SK-N-SH treated with all-trans-retinoic acid at 6 μM for 48 hours (cell line): ENCODE data around the gene KHDRBS1.
"Not testable (repeated sequence)": the region's sequence is repeated elsewhere in the genome, so short reads cannot be mapped to it uniquely, and the experiment has no call there.

Experiments
- ATAC-seq: fragments of 200-7000 bp; cut with Tn5 transposase; 3 replicates; pipeline ENCODE4 v1.9.1; 2020; ENCODE audit warnings: mild to moderate bottlenecking, moderate library complexity
- BACH2 ChIP-seq: fragments of 250-450 bp; sonication (Bioruptor Pico); IDR thresholded peaks from 2 replicates; pipeline ENCODE4 v1.9.0; 2021; ENCODE audit warnings: mild to moderate bottlenecking, borderline replicate concordance
- CSDC2 ChIP-seq: fragments of 250-450 bp; sonication (Bioruptor Pico); IDR thresholded peaks from 2 replicates; pipeline ENCODE4 v1.5.0; 2020; ENCODE audit warnings: mild to moderate bottlenecking, moderate library complexity
- ESRRG ChIP-seq: fragments of 250-450 bp; sonication (Bioruptor Pico); IDR thresholded peaks from 2 replicates; pipeline ENCODE4 v1.6.1; 2021; ENCODE audit warnings: mild to moderate bottlenecking
- GLIS3 ChIP-seq: fragments of 250-450 bp; sonication (Bioruptor Pico); IDR thresholded peaks from 2 replicates; pipeline ENCODE4 v1.5.0; 2020; ENCODE audit warnings: mild to moderate bottlenecking, moderate library complexity
- ISL1 ChIP-seq: fragments of 250-450 bp; sonication (Bioruptor Pico); IDR thresholded peaks from 2 replicates; pipeline ENCODE4 v2.1.2; 2022; ENCODE audit warnings: mild to moderate bottlenecking, moderate library complexity
- OSR1 ChIP-seq: fragments of 250-450 bp; sonication (Bioruptor Pico); IDR thresholded peaks from 2 replicates; pipeline ENCODE4 v1.8.0; 2022; ENCODE audit warnings: moderate library complexity, mild to moderate bottlenecking, inconsistent platforms
- PPARA ChIP-seq: fragments of 250-450 bp; sonication (Bioruptor Pico); IDR thresholded peaks from 2 replicates; pipeline ENCODE4 v1.5.0; 2020; ENCODE audit warnings: mild to moderate bottlenecking, borderline replicate concordance
- RARB ChIP-seq: fragments of 250-450 bp; sonication (Bioruptor Pico); IDR thresholded peaks from 2 replicates; pipeline ENCODE4 v1.8.0; 2021; ENCODE audit warnings: mild to moderate bottlenecking, moderate library complexity
- SNAI2 ChIP-seq: fragments of 250-450 bp; sonication (Bioruptor Pico); IDR thresholded peaks from 2 replicates; pipeline ENCODE4 v1.5.0; 2020; ENCODE audit warnings: mild to moderate bottlenecking, moderate library complexity
- TCF4 ChIP-seq: fragments of 250-450 bp; sonication (Bioruptor Pico); IDR thresholded peaks from 2 replicates; pipeline ENCODE4 v1.8.0; 2021; ENCODE audit warnings: mild to moderate bottlenecking, moderate library complexity, borderline replicate concordance
- TOX ChIP-seq: fragments of 250-450 bp; sonication (Bioruptor Pico); IDR thresholded peaks from 2 replicates; pipeline ENCODE4 v1.8.0; 2021; ENCODE audit warnings: mild to moderate bottlenecking, moderate library complexity, borderline replicate concordance
- ZC3H10 ChIP-seq: fragments of 250-450 bp; sonication (Bioruptor Pico); IDR thresholded peaks from 2 replicates; pipeline ENCODE4 v1.5.1; 2021; ENCODE audit warnings: mild to moderate bottlenecking, moderate library complexity
- ZFP30 ChIP-seq: fragments of 450-650 bp; formaldehyde crosslinking; IDR thresholded peaks from 2 replicates; pipeline ENCODE4 v1.5.0; 2022; ENCODE audit warnings: mild to moderate bottlenecking, moderate library complexity
- ZNF565 ChIP-seq: fragments of 450-650 bp; formaldehyde crosslinking; conservative IDR thresholded peaks from 2 replicates; pipeline ENCODE4 v1.5.0; 2020; ENCODE audit warnings: low read depth, mild to moderate bottlenecking, moderate library complexity
- ZNF70 ChIP-seq: fragments of 450-650 bp; formaldehyde crosslinking; IDR thresholded peaks from 2 replicates; pipeline ENCODE4 v1.5.0; 2020; ENCODE audit warnings: mild to moderate bottlenecking, moderate library complexity
- ZNF8 ChIP-seq: fragments of 450-650 bp; formaldehyde crosslinking; IDR thresholded peaks from 2 replicates; pipeline ENCODE4 v1.5.0; 2020; ENCODE audit warnings: mild to moderate bottlenecking, moderate library complexity
- TF ChIP-seq, protein P1 (sequence below): fragments of 250-450 bp; sonication (Bioruptor Pico); IDR thresholded peaks from 2 replicates; pipeline ENCODE4 v1.8.0; 2020; ENCODE audit warnings: mild to moderate bottlenecking, moderate library complexity, borderline replicate concordance
- TF ChIP-seq, protein P2 (sequence below): fragments of 250-450 bp; sonication (Bioruptor Pico); IDR thresholded peaks from 2 replicates; pipeline ENCODE4 v1.5.1; 2020; ENCODE audit warnings: low read depth, mild to moderate bottlenecking, moderate library complexity
- TF ChIP-seq, protein P3 (sequence below): fragments of 250-450 bp; sonication (Bioruptor Pico); IDR thresholded peaks from 2 replicates; pipeline ENCODE4 v1.5.1; 2021; ENCODE audit warnings: mild to moderate bottlenecking, moderate library complexity
- TF ChIP-seq, protein P4 (sequence below): fragments of 250-450 bp; sonication (Bioruptor Pico); IDR thresholded peaks from 2 replicates; pipeline ENCODE4 v1.8.0; 2021; ENCODE audit warnings: low read depth, mild to moderate bottlenecking, moderate library complexity, borderline replicate concordance
- TF ChIP-seq, protein P5 (sequence below): fragments of 250-450 bp; sonication (Bioruptor Pico); IDR thresholded peaks from 2 replicates; pipeline ENCODE4 v1.5.0; 2020; ENCODE audit warnings: mild to moderate bottlenecking, moderate library complexity

The KHDRBS1 gene

DNA sequence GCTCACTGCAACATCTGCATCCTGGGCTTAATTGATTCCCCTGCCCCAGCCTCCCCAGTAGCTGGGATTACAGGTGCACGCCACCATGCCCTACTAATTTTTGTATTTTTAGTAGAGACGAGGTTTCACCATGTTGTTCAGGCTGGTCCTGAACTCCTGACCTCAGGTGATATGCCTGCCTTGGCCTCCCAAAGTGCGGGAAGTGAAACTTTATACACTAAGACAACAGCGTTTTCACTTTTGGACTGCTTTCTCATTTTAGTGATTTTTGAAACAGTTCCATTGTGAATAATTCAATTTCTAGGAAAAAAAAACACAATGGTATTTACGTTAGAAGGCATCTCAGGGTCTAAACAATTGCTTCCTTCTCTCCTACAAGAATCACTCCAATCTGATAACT is 11.8 kb upstream of the KHDRBS1 start:
- no peak for TF ChIP-seq ESRRG (CRISPR knock-in tag)
- TF ChIP-seq GLIS3: no peak
- TF ChIP-seq TOX (CRISPR knock-in tag): no peak
- no peak for TF ChIP-seq ISL1 (CRISPR knock-in tag)
- TF ChIP-seq ZNF565 (CRISPR knock-in tag): no peak
- TF ChIP-seq, protein P1, sequence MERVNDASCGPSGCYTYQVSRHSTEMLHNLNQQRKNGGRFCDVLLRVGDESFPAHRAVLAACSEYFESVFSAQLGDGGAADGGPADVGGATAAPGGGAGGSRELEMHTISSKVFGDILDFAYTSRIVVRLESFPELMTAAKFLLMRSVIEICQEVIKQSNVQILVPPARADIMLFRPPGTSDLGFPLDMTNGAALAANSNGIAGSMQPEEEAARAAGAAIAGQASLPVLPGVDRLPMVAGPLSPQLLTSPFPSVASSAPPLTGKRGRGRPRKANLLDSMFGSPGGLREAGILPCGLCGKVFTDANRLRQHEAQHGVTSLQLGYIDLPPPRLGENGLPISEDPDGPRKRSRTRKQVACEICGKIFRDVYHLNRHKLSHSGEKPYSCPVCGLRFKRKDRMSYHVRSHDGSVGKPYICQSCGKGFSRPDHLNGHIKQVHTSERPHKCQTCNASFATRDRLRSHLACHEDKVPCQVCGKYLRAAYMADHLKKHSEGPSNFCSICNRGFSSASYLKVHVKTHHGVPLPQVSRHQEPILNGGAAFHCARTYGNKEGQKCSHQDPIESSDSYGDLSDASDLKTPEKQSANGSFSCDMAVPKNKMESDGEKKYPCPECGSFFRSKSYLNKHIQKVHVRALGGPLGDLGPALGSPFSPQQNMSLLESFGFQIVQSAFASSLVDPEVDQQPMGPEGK (CRISPR knock-in tag): no peak
- TF ChIP-seq ZFP30 (CRISPR knock-in tag): no peak
- TF ChIP-seq SNAI2: no peak
- TF ChIP-seq, protein P2, sequence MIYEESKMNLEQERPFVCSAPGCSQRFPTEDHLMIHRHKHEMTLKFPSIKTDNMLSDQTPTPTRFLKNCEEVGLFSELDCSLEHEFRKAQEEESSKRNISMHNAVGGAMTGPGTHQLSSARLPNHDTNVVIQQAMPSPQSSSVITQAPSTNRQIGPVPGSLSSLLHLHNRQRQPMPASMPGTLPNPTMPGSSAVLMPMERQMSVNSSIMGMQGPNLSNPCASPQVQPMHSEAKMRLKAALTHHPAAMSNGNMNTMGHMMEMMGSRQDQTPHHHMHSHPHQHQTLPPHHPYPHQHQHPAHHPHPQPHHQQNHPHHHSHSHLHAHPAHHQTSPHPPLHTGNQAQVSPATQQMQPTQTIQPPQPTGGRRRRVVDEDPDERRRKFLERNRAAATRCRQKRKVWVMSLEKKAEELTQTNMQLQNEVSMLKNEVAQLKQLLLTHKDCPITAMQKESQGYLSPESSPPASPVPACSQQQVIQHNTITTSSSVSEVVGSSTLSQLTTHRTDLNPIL (CRISPR knock-in tag): no peak
- no peak for TF ChIP-seq ZNF8 (CRISPR knock-in tag)
- no peak for TF ChIP-seq ZC3H10
- TF ChIP-seq, protein P3, sequence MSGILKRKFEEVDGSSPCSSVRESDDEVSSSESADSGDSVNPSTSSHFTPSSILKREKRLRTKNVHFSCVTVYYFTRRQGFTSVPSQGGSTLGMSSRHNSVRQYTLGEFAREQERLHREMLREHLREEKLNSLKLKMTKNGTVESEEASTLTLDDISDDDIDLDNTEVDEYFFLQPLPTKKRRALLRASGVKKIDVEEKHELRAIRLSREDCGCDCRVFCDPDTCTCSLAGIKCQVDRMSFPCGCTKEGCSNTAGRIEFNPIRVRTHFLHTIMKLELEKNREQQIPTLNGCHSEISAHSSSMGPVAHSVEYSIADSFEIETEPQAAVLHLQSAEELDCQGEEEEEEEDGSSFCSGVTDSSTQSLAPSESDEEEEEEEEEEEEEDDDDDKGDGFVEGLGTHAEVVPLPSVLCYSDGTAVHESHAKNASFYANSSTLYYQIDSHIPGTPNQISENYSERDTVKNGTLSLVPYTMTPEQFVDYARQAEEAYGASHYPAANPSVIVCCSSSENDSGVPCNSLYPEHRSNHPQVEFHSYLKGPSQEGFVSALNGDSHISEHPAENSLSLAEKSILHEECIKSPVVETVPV (CRISPR knock-in tag): no peak
- TF ChIP-seq, protein P4, sequence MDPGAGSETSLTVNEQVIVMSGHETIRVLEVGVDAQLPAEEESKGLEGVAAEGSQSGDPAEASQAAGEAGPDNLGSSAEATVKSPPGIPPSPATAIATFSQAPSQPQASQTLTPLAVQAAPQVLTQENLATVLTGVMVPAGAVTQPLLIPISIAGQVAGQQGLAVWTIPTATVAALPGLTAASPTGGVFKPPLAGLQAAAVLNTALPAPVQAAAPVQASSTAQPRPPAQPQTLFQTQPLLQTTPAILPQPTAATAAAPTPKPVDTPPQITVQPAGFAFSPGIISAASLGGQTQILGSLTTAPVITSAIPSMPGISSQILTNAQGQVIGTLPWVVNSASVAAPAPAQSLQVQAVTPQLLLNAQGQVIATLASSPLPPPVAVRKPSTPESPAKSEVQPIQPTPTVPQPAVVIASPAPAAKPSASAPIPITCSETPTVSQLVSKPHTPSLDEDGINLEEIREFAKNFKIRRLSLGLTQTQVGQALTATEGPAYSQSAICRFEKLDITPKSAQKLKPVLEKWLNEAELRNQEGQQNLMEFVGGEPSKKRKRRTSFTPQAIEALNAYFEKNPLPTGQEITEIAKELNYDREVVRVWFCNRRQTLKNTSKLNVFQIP (CRISPR knock-in tag): no peak
- TF ChIP-seq ZNF70 (CRISPR knock-in tag): no peak
- TF ChIP-seq RARB: no peak
- no peak for TF ChIP-seq OSR1 (CRISPR knock-in tag)
- TF ChIP-seq CSDC2: no peak
- no peak for TF ChIP-seq BACH2 (CRISPR knock-in tag)
- ATAC-seq: no peak

DNA sequence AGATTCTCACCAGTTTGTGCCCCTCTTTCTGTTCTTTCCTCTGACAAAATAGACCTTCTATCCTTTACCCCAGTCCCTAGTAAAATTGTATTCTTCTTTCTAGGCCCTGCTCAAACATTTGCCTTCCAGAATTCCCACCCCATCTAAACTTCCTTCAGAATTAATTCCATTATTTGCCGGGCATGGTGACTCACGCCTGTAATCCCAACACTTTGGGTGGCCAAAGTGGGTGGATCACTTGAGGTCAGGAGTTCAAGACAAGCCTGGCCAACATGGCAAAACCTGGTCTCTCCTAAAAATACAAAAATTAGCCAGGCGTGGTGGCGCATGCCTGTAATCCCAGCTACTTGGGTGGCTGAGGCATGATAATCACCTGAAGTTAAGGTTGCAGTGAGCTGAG is 11.4 kb upstream of the KHDRBS1 start:
- not testable (repeated sequence) for ATAC-seq

DNA sequence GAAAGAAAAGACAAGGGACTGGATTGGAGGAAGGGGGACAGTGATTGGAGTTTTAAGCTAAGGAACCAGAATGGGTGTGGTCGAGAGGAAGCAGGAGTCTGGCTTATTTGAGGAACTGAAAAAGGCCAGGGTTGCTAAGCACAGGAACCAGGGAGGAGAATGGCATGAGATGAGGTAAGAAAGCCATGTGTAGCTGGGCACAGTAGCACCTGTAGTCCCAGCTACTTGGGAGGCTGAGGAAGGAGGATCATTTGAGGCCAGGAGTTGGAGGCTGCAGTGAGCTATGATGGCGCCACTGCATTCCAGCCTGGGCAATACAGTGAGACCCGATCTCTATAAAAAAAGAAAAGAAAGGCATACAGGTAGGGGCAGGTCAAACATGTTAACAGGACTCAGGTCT is 8.1 kb upstream of the KHDRBS1 start:
- TF ChIP-seq ISL1 (CRISPR knock-in tag): no peak
- no peak for TF ChIP-seq PPARA (CRISPR knock-in tag)
- no peak for TF ChIP-seq TCF4 (CRISPR knock-in tag)
- TF ChIP-seq, protein P2 (CRISPR knock-in tag): no peak
- no peak for TF ChIP-seq ZNF565 (CRISPR knock-in tag)
- TF ChIP-seq CSDC2: no peak
- TF ChIP-seq, protein P4 (CRISPR knock-in tag): no peak
- TF ChIP-seq ZNF70 (CRISPR knock-in tag): no peak
- no peak for TF ChIP-seq BACH2 (CRISPR knock-in tag)
- TF ChIP-seq, protein P5, sequence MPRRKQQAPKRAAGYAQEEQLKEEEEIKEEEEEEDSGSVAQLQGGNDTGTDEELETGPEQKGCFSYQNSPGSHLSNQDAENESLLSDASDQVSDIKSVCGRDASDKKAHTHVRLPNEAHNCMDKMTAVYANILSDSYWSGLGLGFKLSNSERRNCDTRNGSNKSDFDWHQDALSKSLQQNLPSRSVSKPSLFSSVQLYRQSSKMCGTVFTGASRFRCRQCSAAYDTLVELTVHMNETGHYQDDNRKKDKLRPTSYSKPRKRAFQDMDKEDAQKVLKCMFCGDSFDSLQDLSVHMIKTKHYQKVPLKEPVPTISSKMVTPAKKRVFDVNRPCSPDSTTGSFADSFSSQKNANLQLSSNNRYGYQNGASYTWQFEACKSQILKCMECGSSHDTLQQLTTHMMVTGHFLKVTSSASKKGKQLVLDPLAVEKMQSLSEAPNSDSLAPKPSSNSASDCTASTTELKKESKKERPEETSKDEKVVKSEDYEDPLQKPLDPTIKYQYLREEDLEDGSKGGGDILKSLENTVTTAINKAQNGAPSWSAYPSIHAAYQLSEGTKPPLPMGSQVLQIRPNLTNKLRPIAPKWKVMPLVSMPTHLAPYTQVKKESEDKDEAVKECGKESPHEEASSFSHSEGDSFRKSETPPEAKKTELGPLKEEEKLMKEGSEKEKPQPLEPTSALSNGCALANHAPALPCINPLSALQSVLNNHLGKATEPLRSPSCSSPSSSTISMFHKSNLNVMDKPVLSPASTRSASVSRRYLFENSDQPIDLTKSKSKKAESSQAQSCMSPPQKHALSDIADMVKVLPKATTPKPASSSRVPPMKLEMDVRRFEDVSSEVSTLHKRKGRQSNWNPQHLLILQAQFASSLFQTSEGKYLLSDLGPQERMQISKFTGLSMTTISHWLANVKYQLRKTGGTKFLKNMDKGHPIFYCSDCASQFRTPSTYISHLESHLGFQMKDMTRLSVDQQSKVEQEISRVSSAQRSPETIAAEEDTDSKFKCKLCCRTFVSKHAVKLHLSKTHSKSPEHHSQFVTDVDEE (CRISPR knock-in tag): no peak
- TF ChIP-seq OSR1 (CRISPR knock-in tag): no peak
- TF ChIP-seq ZC3H10: no peak
- ATAC-seq: no peak
